Loucy (cell line): ENCODE data around the gene GPX6.

Source experiments
- H2AFZ ChIP-seq: fragments of 200-600 bp; sonication (generic); 2 replicates; pipeline ENCODE4 v1.6.0; 2016; ENCODE audit warnings: antibody characterized with exemption, mild to moderate bottlenecking, low read length, moderate library complexity
- H3F3A ChIP-seq: fragments of 200-600 bp; 2 replicates; pipeline ENCODE4 v1.6.0; 2016; ENCODE audit warnings: antibody characterized with exemption, low read depth, mild to moderate bottlenecking
- H3K27me3 ChIP-seq: fragments of 200-600 bp; sonication (generic); 2 replicates; pipeline ENCODE4 v1.6.1; 2014; ENCODE audit warnings: low read length, mild to moderate bottlenecking; ENCODE audit not compliant: insufficient read depth, poor library complexity, severe bottlenecking
- H3K36me3 ChIP-seq: fragments of 200-600 bp; sonication (generic); 2 replicates; pipeline ENCODE4 v1.6.1; 2016; ENCODE audit warnings: low read length; ENCODE audit not compliant: insufficient read depth
- H3K4me1 ChIP-seq: fragments of 200-600 bp; sonication (generic); 2 replicates; pipeline ENCODE4 v1.5.1; 2014; ENCODE audit warnings: low read length, mild to moderate bottlenecking; ENCODE audit not compliant: insufficient read depth, poor library complexity, severe bottlenecking
- H3K4me2 ChIP-seq: fragments of 200-600 bp; sonication (generic); 2 replicates; pipeline ENCODE4 v1.6.0; 2014; ENCODE audit warnings: antibody characterized with exemption, low read length, low read depth, mild to moderate bottlenecking; ENCODE audit not compliant: poor library complexity, severe bottlenecking
- H3K4me3 ChIP-seq: fragments of 200-600 bp; sonication (generic); 2 replicates; pipeline ENCODE4 v1.5.1; 2014; ENCODE audit warnings: low read length, mild to moderate bottlenecking, mixed read lengths; ENCODE audit not compliant: poor library complexity, severe bottlenecking
- H3K79me2 ChIP-seq: fragments of 200-600 bp; sonication (generic); 2 replicates; pipeline ENCODE4 v1.6.1; 2014; ENCODE audit warnings: low read length; ENCODE audit not compliant: insufficient read depth
- H3K9ac ChIP-seq: fragments of 200-600 bp; sonication (generic); 2 replicates; pipeline ENCODE4 v1.6.0; 2014; ENCODE audit warnings: mild to moderate bottlenecking, low read depth, low read length, moderate library complexity; ENCODE audit not compliant: poor library complexity, severe bottlenecking
- H3K9me2 ChIP-seq: fragments of 200-600 bp; sonication (generic); replicated peaks from 2 replicates; pipeline ENCODE4 v1.6.1; 2016; ENCODE audit warnings: low read depth, low read length, mixed read lengths
- H3K9me3 ChIP-seq: fragments of 200-600 bp; sonication (generic); 2 replicates; pipeline ENCODE4 v1.6.1; 2014; ENCODE audit warnings: mild to moderate bottlenecking, antibody characterized with exemption, low read length, low read depth; ENCODE audit not compliant: insufficient read depth
- H4K20me1 ChIP-seq: fragments of 200-600 bp; sonication (generic); 2 replicates; pipeline ENCODE4 v1.6.0; 2014; ENCODE audit warnings: antibody characterized with exemption, low read length, mild to moderate bottlenecking; ENCODE audit not compliant: insufficient read depth, poor library complexity, severe bottlenecking
- EZH2phosphoT487 ChIP-seq: fragments of 200-600 bp; IDR thresholded peaks from 2 replicates; pipeline ENCODE4 v1.6.1; 2018; ENCODE audit warnings: antibody characterized with exemption, mild to moderate bottlenecking, moderate library complexity, borderline replicate concordance
- TF ChIP-seq, protein P1 (sequence below): fragments of 200-600 bp; sonication (generic); conservative IDR thresholded peaks from 2 replicates; pipeline ENCODE4 v1.5.1; 2014; ENCODE audit warnings: mild to moderate bottlenecking, antibody characterized with exemption, low read length

Gene GPX6, protein sequence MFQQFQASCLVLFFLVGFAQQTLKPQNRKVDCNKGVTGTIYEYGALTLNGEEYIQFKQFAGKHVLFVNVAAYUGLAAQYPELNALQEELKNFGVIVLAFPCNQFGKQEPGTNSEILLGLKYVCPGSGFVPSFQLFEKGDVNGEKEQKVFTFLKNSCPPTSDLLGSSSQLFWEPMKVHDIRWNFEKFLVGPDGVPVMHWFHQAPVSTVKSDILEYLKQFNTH

DNA sequence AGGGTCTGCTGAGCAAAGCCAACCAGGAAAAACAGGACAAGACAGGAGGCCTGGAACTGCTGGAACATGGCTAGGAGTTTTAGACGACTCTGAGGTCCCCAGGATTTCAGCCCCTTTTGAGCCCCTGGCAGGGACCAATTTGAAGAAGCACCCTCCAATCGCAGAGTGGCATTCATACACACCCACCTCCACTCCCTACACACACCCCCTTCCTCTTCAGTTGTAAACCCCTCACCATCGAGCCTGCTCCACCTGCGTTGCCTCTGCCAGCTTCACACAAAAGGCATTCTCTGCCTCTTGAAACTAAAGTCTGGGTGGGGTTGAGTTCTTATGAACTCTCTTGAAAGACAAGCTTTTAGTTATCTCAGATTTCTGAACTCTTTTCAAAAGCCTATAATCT lies at the start of gene GPX6:
Gene GPX6, minus strand, starts transcription at position 118 of the 400 bp plus-strand sequence. Its CDS starts 50 bp downstream, at position 68.
- Histone ChIP-seq H4K20me1 (no peaks in the 10 kb centered on the region), H3K9ac (no peak within 1 kb of the TSS), H3F3A (no peaks in the 10 kb centered on the region), H3K79me2 (no peaks in the 10 kb centered on the region), H3K36me3 (no peaks in the 10 kb centered on the region), H3K9me3 (no peaks in the 10 kb centered on the region), H3K4me1 (no peaks in the 10 kb centered on the region), H3K27me3 (no peaks in the 10 kb centered on the region), H3K9me2 (no peaks in the 10 kb centered on the region), H2AFZ (no peak within 1 kb of the TSS), H3K4me2 (no peak within 1 kb of the TSS), H3K4me3 (no peak within 1 kb of the TSS)
- no peak for TF ChIP-seq EZH2phosphoT487
- TF ChIP-seq, protein P1, sequence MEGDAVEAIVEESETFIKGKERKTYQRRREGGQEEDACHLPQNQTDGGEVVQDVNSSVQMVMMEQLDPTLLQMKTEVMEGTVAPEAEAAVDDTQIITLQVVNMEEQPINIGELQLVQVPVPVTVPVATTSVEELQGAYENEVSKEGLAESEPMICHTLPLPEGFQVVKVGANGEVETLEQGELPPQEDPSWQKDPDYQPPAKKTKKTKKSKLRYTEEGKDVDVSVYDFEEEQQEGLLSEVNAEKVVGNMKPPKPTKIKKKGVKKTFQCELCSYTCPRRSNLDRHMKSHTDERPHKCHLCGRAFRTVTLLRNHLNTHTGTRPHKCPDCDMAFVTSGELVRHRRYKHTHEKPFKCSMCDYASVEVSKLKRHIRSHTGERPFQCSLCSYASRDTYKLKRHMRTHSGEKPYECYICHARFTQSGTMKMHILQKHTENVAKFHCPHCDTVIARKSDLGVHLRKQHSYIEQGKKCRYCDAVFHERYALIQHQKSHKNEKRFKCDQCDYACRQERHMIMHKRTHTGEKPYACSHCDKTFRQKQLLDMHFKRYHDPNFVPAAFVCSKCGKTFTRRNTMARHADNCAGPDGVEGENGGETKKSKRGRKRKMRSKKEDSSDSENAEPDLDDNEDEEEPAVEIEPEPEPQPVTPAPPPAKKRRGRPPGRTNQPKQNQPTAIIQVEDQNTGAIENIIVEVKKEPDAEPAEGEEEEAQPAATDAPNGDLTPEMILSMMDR, result no peak

DNA sequence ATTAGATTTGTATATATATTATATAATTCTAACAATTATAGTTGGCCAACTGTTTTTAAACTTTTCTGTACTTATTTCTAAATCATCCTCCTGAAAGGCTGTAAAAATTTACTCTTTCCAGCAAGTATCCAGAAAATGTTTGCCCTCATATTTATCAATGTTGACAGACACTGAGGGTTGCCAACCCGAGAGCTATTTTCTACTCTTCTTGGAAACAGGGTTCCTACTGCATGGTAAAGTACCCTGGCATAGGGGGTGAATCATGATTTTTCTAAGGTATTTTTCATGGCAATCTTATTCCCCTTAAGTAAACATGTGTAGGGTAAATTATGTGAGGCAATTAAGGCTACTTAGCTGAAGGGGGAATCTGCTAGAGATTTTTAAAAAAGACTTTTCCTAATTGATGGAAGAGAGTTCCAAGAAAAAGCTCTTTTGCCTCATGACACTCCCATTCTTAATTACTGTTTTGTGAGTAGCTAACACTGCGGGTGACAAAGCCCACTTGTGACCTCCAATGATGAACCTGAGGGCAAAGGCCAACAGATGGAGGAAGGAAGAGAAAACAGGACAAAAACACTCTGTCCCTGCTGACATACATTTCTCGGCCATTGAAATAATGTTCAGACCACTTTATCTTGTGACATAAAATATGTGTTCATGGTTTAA lies 48.0 kb upstream of the GPX6 start:
- no peaks in the 10 kb centered on the region for H3K27me3 ChIP-seq
- H3K36me3 ChIP-seq, result no peaks in the 10 kb centered on the region
- H3K4me1 ChIP-seq, result no peaks in the 10 kb centered on the region
- no peaks in the 10 kb centered on the region for H3F3A ChIP-seq
- H4K20me1 ChIP-seq, result no peaks in the 10 kb centered on the region
- no peaks in the 10 kb centered on the region for H3K9me2 ChIP-seq
- H3K9me3 ChIP-seq, result no peaks in the 10 kb centered on the region
- no peaks in the 10 kb centered on the region for H3K79me2 ChIP-seq
- no peak for TF ChIP-seq EZH2phosphoT487
- TF ChIP-seq, protein P1, result no peak
- no peak overlapping the region for H3K4me3 ChIP-seq
- no peak overlapping the region for H3K4me2 ChIP-seq
- no peak overlapping the region for H3K9ac ChIP-seq
- H2AFZ ChIP-seq, result no peak overlapping the region

DNA sequence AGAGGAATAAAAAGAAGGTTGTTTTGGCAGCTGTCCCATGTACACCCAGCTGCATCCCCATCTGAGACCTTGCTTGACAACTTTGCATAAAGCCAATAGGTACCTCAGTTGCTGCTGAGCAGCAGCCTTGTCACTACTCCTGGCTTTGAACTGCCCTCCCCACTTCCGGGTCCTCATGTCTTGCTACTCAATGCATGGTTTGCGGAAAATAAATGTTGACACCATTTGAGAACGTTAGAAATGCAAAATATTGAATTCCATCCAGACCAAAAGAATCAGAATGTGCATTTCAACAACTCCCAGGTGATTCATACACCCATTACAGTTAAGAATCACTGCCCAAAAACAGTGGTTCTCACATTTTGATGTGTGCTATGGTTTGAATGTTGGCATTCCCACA lies 43.0 kb upstream of the GPX6 start:
- H3K4me2 ChIP-seq, result no peak overlapping the region
- H2AFZ ChIP-seq, result no peak overlapping the region
- H4K20me1 ChIP-seq, result no peaks in the 10 kb centered on the region
- no peaks in the 10 kb centered on the region for H3K36me3 ChIP-seq
- no peaks in the 10 kb centered on the region for H3K9me2 ChIP-seq
- H3K4me1 ChIP-seq, result no peaks in the 10 kb centered on the region
- no peaks in the 10 kb centered on the region for H3K27me3 ChIP-seq
- H3K4me3 ChIP-seq, result no peak overlapping the region
- no peak for TF ChIP-seq EZH2phosphoT487
- TF ChIP-seq, protein P1, result no peak
- no peaks in the 10 kb centered on the region for H3K79me2 ChIP-seq
- no peaks in the 10 kb centered on the region for H3K9me3 ChIP-seq
- no peak overlapping the region for H3K9ac ChIP-seq
- H3F3A ChIP-seq, result no peaks in the 10 kb centered on the region
